ES-I3 (cell line): ENCODE results near the gene NETO1.
A peak's percentile ranks its signal among the peaks of the same experiment; 100 is the strongest.

Source experiments
- H3K36me3 ChIP-seq: 2 replicates; pipeline ENCODE4 v1.6.1; 2013; ENCODE audit warnings: mild to moderate bottlenecking, low read length, control low read depth, moderate library complexity; ENCODE audit not compliant: insufficient read depth
- H3K4me1 ChIP-seq: 2 replicates; pipeline ENCODE4 v1.6.1; 2013; ENCODE audit warnings: mild to moderate bottlenecking, control low read depth, low read length; ENCODE audit not compliant: insufficient read depth
- H3K9ac ChIP-seq: 2 replicates; pipeline ENCODE4 v1.6.1; 2013; ENCODE audit warnings: low read depth, mild to moderate bottlenecking, low read length, moderate library complexity
- H3K9me3 ChIP-seq: 2 replicates; pipeline ENCODE4 v1.6.1; 2013; ENCODE audit warnings: mild to moderate bottlenecking, low read length, moderate library complexity; ENCODE audit not compliant: control insufficient read depth, insufficient read depth

The NETO1 gene

DNA sequence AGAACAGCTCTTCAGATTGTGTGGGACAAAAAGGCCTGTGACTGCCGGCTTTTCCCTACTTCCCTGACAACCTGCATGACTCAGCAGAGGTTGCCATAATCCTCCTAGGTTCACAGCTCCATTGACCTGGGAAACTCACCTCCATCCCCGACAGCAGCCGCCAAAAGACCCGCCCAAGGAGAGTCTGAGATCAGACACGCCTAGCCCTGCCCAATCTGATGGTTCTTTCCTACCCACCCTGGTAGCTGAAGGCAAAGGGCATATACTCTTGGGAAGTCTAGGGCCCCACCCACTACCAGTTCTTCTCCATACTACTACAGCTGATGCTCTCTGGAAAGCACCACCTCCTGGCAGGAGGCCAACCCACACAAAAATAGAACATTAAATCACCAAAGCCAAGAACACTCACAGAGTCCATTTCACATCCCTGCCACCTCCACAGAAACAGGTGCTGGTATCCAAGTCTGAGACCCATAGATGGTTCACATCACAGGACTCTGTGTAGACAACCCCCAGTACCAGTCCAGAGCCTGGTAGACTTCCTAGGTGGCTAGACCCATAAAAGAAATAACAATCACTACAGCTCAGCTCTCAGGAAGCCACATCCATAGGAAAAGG, 140.6 kb downstream of the NETO1 start:
- H3K36me3 ChIP-seq = no peaks in the 10 kb centered on the region
- 0 out of 2 replicates have a peak, but pooled peaks cover 3% of the 10 kb centered on the region for H3K9me3 ChIP-seq
- no peak overlapping the region for H3K9ac ChIP-seq
- no peaks in the 10 kb centered on the region for H3K4me1 ChIP-seq

GRCh38 chr18:72726201-72726600, 141.6 kb downstream of the NETO1 start:
- Histone ChIP-seq H3K36me3 (no peaks in the 10 kb centered on the region), H3K4me1 (no peaks in the 10 kb centered on the region), H3K9ac (no peak overlapping the region), H3K9me3 (0 out of 2 replicates have a peak, but pooled peaks cover 3% of the 10 kb centered on the region)

DNA sequence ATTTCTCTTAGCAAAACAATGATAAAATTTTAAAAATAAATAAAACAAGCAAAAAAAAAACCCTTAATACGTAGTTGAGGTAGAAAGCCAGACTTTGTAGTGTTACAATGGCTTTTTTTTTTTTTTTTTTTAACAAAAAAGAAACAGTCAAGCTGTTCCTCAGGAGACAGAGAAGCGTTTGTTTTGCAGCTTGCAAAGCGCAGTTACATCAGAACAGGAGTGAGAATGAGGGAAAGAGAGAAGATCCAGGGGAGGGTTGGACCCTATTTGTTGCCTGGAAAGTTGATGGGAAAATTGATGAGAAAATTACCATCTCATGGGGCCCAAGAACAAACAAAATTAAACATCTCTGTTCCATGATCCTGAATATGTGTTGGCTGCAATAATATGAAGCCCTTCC, 146.5 kb downstream of the NETO1 start:
- Histone ChIP-seq H3K9ac (no peak overlapping the region), H3K36me3 (no peaks in the 10 kb centered on the region), H3K4me1 (no peaks in the 10 kb centered on the region), H3K9me3 (no peaks in the 10 kb centered on the region)

- no peak overlapping the region for H3K9ac ChIP-seq
- H3K9me3 ChIP-seq = no peaks in the 10 kb centered on the region
These were observed 147.7 kb downstream of the NETO1 start for GRCh38 chr18:72720116-72720515.

DNA sequence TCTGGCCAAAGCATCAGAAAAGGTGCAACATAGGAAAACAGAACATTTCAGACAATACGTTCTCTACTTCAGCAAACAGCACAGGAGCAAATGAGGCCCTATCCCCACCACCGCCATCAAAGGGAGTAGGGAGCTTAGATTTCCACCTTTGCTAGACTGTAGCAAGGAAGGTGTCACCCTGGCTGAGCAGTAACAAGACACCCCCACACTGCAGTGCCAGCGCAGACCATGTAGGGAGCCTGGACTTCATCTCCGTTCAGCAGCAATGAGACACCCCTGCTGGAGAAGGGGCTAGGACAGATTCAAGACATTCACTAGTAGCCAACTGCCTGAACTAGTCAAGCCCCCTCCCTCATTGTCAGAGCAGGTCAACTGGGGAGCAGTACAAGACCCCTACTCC, 163.6 kb downstream of the NETO1 start:
- Histone ChIP-seq H3K9ac (no peak overlapping the region), H3K9me3 (no peaks in the 10 kb centered on the region), H3K36me3 (no peaks in the 10 kb centered on the region), H3K4me1 (no peaks in the 10 kb centered on the region)

More at GRCh38 chr18:72720116-72720515, 147.7 kb downstream of the NETO1 start:
- Histone ChIP-seq H3K36me3 (no peaks in the 10 kb centered on the region), H3K4me1 (no peaks in the 10 kb centered on the region)

DNA sequence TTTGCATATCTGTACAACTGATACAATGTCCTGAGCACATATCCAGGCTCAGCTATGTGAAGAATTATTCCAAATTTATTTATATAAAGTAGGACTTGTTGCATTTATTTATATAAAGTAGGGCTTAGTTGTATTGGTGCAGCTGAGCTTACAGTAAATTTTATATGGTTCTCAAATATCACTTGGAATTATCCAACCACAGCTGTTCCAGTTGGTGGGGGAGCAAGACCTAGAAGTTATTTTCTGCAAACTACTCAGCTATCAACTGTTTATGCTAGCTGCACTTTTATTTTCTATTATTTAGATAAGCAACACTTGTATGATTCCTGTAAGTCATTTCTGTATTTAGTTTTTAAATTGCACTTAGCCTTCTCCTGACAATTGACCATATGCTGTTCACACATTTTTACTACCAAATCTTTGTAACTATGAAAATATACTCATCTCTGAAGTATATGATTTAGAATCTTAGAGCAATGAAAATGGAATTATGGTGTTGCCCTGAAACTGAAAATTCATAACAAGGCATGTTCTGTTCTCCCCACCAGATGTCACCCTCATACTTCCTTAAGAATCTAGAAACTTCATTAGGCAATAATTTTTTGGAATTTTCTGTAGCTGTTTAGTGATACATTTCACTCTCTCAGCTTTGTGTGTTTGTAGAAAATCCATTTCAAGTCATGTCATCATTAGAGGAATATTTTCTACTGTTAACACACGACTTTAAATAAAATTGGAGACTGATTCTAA, 166.7 kb downstream of the NETO1 start:
- H3K9me3 ChIP-seq = peaks cover 3% of the 10 kb centered on the region; the same call in 1 of the 2 replicates
- no peaks in the 10 kb centered on the region for H3K36me3 ChIP-seq
- no peak overlapping the region for H3K9ac ChIP-seq
- H3K4me1 ChIP-seq = peaks cover 4% of the 10 kb centered on the region; the same call in 1 of the 2 replicates

DNA sequence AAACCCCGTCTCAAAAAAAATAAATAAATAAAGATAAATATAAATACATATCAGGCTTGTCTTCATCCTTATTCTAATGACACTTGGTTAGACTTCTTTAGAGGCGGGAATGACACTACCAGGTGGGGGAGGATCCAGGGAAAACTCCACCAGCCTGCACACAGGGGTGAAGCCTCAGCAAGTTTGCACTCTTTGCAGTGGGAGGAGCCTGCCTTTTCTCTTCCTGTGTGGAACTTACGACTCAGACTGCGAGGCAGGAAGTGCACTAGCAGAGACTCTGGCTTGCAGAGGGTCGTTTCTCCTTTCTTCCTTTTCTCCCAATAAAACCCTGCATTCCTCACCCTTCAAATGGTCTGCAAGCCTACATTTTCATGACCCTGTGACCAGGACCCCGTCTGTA, 170.1 kb downstream of the NETO1 start:
- no peaks in the 10 kb centered on the region for H3K36me3 ChIP-seq
- H3K9ac ChIP-seq = no peak overlapping the region
- H3K9me3 ChIP-seq = peaks cover 3% of the 10 kb centered on the region; the same call in 1 of the 2 replicates
- peaks cover 13% of the 10 kb centered on the region for H3K4me1 ChIP-seq

- H3K36me3 ChIP-seq = no peaks in the 10 kb centered on the region
- peak overlapping the region; percentile 54 for H3K9ac ChIP-seq
- peaks cover 14% of the 10 kb centered on the region for H3K4me1 ChIP-seq
- H3K9me3 ChIP-seq = no peaks in the 10 kb centered on the region
These were observed 175.2 kb downstream of the NETO1 start for GRCh38 chr18:72692595-72692994.
